Measurements from ENCODE around the gene WNT8B. TPM values are rescaled to one million over a fixed set of nuclear protein-coding genes. Genes with fewer than 3 reads are reported as not detected.
A peak's percentile ranks its signal among the peaks of the same experiment; 100 is the strongest.

Gene WNT8B
- total and polyA plus RNA-seq, 2 of the 13 experiments (the other 11 are each of a cell fraction or from before 2014, with no cell fraction given), result 0.07 to 0.20 TPM

GRCh38 chr10:100482181-100482833 lies 19.5 kb downstream of the WNT8B start (continued):
- peak; percentile 58; the same call in 1 of the 2 replicates for TF ChIP-seq ERF (CRISPR knock-in tag; IDR thresholded peaks at IDR 0.05)
- TF ChIP-seq ZFX (CRISPR knock-in tag; IDR thresholded peaks at IDR 0.05; ENCODE audit: low read depth), result peak; percentile 54; the same call in 1 of the 2 replicates
- TF ChIP-seq BORCS8-MEF2B (CRISPR knock-in tag; IDR thresholded peaks at IDR 0.05), result peak; percentile 50; the same call in 1 of the 2 replicates
- TF ChIP-seq ZNF558 (CRISPR knock-in tag; IDR thresholded peaks at IDR 0.05; ENCODE audit: borderline replicate concordance), result no peak; the same call in 1 of the 2 replicates
- no peak for TF ChIP-seq EP300 (IDR thresholded peaks at IDR 0.05; ENCODE audit: low read depth in 2 of 2, low read length in 2 of 2)
- no peak for TF ChIP-seq EP300 (CRISPR knock-in tag; IDR thresholded peaks at IDR 0.05; ENCODE audit: borderline replicate concordance)
- 0 out of 2 replicates have a peak, but pooled peaks have one; percentile 17 for TF ChIP-seq RXRB (CRISPR knock-in tag; IDR thresholded peaks at IDR 0.05; ENCODE audit: borderline replicate concordance)
- TF ChIP-seq ZNF33B (CRISPR knock-in tag; IDR thresholded peaks at IDR 0.05), result 0 out of 2 replicates have a peak, but pooled peaks have one; percentile 29
- peak; percentile 62; the same call in 1 of the 2 replicates for TF ChIP-seq ZNF274 (CRISPR knock-in tag; IDR thresholded peaks at IDR 0.05)
- TF ChIP-seq RFXANK (CRISPR knock-in tag; IDR thresholded peaks at IDR 0.05), result peak; percentile 93
- peak; percentile 57; the same call in 1 of the 2 replicates for TF ChIP-seq ZNF580 (CRISPR knock-in tag; IDR thresholded peaks at IDR 0.05; ENCODE audit: borderline replicate concordance, low read depth)
- peak; percentile 79; the same call in 1 of the 2 replicates for TF ChIP-seq ZNF276 (CRISPR knock-in tag; IDR thresholded peaks at IDR 0.05; ENCODE audit: low read depth)
- TF ChIP-seq ZNF724P (CRISPR knock-in tag; IDR thresholded peaks at IDR 0.05; ENCODE audit: borderline replicate concordance), result no peak; the same call in 1 of the 2 replicates
- TF ChIP-seq YY1 (IDR thresholded peaks at IDR 0.05; ENCODE audit: insufficient read depth, insufficient replicate concordance, low read depth, low read length), result no peak
- peak; percentile 48; the same call in 1 of the 2 replicates for TF ChIP-seq ZNF331 (CRISPR knock-in tag; IDR thresholded peaks at IDR 0.05)
- TF ChIP-seq RXRA (CRISPR knock-in tag; IDR thresholded peaks at IDR 0.05), result peak; percentile 24; the same call in 1 of the 2 replicates
- TF ChIP-seq SALL2 (CRISPR knock-in tag; IDR thresholded peaks at IDR 0.05), result 0 out of 2 replicates have a peak, but pooled peaks have one; percentile 27
- TF ChIP-seq ZNF883 (CRISPR knock-in tag; IDR thresholded peaks at IDR 0.05; ENCODE audit: not compliant biosample characterization), result peak; percentile 57
- peak; percentile 49; the same call in 1 of the 2 replicates for TF ChIP-seq MEIS1 (CRISPR knock-in tag; IDR thresholded peaks at IDR 0.05; ENCODE audit: borderline replicate concordance)
- TF ChIP-seq HDAC1 (CRISPR knock-in tag; IDR thresholded peaks at IDR 0.05), result peak; percentile 45; the same call in 1 of the 2 replicates
- TF ChIP-seq ZC3H13 (CRISPR knock-in tag; IDR thresholded peaks at IDR 0.05), result 0 out of 2 replicates have a peak, but pooled peaks have one; percentile 25
- TF ChIP-seq CSRNP1 (CRISPR knock-in tag; IDR thresholded peaks at IDR 0.05), result peak; percentile 75
- peak; percentile 59; the same call in 1 of the 2 replicates for TF ChIP-seq ZNF234 (CRISPR knock-in tag; conservative IDR thresholded peaks at IDR 0.05)
- TF ChIP-seq KDM3A (CRISPR knock-in tag; IDR thresholded peaks at IDR 0.05; ENCODE audit: low read depth), result peak; percentile 50; the same call in 1 of the 2 replicates
- 0 out of 2 replicates have a peak, but pooled peaks have one; percentile 41 for TF ChIP-seq PITX1 (CRISPR knock-in tag; IDR thresholded peaks at IDR 0.05)
- no peak for TF ChIP-seq IKZF1 (IDR thresholded peaks at IDR 0.05)

Measured in HepG2 (cell line).